HEK293 (cell line): ENCODE measurements around the gene NGLY1.

Experiments used
- ZBTB17 ChIP-seq: fragments of 450-650 bp; formaldehyde crosslinking; IDR thresholded peaks from 2 replicates; pipeline ENCODE4 v1.5.1; 2016; ENCODE audit warnings: missing biosample characterization, missing genetic modification characterization
- ZFP37 ChIP-seq: fragments of 450-650 bp; formaldehyde crosslinking; IDR thresholded peaks from 2 replicates; pipeline ENCODE4 v1.5.1; 2016; ENCODE audit warnings: missing biosample characterization, missing genetic modification characterization
- ZNF121 ChIP-seq: fragments of 450-650 bp; formaldehyde crosslinking; IDR thresholded peaks from 2 replicates; pipeline ENCODE4 v1.5.1; 2016; ENCODE audit warnings: missing biosample characterization, missing genetic modification characterization
- ZNF221 ChIP-seq: fragments of 450-650 bp; formaldehyde crosslinking; IDR thresholded peaks from 2 replicates; pipeline ENCODE4 v1.5.1; 2017; ENCODE audit warnings: missing biosample characterization, missing genetic modification characterization, borderline replicate concordance
- ZNF274 ChIP-seq, 2 experiments: fragments of 200-500 bp in 1 of 2; fragments of 450-650 bp in 1 of 2; sonication (Bioruptor generic) in 1 of 2; formaldehyde crosslinking in 1 of 2; IDR thresholded peaks; 2 replicates each; pipeline versions ENCODE4 v1.5.1 to v1.6.1; 2014 to 2016; ENCODE audit warnings: borderline replicate concordance in 1 of 2, inconsistent platforms in 1 of 2, low read length in 1 of 2, missing biosample characterization in 1 of 2, missing genetic modification characterization in 1 of 2
- ZNF654 ChIP-seq: fragments of 450-650 bp; formaldehyde crosslinking; IDR thresholded peaks from 2 replicates; pipeline ENCODE4 v1.5.1; 2016; ENCODE audit warnings: low read depth, missing biosample characterization, missing genetic modification characterization
- TF ChIP-seq, protein P1 (sequence below): fragments of 450-650 bp; formaldehyde crosslinking; IDR thresholded peaks from 2 replicates; pipeline ENCODE4 v1.5.1; 2016; ENCODE audit warnings: missing biosample characterization, missing genetic modification characterization
- TF ChIP-seq, protein P2 (sequence below): fragments of 450-650 bp; formaldehyde crosslinking; IDR thresholded peaks from 2 replicates; pipeline ENCODE4 v1.5.1; 2016; ENCODE audit warnings: missing biosample characterization, missing genetic modification characterization
- TF ChIP-seq, protein P3 (sequence below): fragments of 450-650 bp; formaldehyde crosslinking; IDR thresholded peaks from 2 replicates; pipeline ENCODE4 v1.5.1; 2016; ENCODE audit warnings: missing biosample characterization, missing genetic modification characterization
- TF ChIP-seq, protein P4 (sequence below): fragments of 450-650 bp; formaldehyde crosslinking; IDR thresholded peaks from 2 replicates; pipeline ENCODE4 v1.5.1; 2017; ENCODE audit warnings: missing biosample characterization, mild to moderate bottlenecking, missing genetic modification characterization, moderate library complexity

DNA sequence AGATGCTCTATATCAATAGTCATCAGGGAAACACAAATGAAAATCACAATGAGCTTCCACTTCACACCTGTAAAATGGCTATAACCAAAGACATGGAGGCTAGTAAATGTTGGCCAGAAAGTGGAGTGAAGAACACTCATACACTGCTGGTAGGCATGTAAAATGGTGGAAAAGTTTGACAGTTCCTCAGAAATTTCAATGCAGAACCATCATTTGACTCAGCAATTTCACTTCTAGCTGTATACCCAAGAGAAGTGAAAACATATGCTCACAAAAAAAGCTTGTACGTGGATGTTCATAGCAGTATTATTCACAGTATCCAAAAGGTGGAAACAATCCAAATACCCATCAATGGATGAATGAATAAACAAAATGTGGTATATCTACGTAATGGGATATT, 99.4 kb downstream of the NGLY1 start:
- TF ChIP-seq, protein P1, sequence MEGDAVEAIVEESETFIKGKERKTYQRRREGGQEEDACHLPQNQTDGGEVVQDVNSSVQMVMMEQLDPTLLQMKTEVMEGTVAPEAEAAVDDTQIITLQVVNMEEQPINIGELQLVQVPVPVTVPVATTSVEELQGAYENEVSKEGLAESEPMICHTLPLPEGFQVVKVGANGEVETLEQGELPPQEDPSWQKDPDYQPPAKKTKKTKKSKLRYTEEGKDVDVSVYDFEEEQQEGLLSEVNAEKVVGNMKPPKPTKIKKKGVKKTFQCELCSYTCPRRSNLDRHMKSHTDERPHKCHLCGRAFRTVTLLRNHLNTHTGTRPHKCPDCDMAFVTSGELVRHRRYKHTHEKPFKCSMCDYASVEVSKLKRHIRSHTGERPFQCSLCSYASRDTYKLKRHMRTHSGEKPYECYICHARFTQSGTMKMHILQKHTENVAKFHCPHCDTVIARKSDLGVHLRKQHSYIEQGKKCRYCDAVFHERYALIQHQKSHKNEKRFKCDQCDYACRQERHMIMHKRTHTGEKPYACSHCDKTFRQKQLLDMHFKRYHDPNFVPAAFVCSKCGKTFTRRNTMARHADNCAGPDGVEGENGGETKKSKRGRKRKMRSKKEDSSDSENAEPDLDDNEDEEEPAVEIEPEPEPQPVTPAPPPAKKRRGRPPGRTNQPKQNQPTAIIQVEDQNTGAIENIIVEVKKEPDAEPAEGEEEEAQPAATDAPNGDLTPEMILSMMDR (tag by site-specific recombination): no peak
- TF ChIP-seq ZBTB17 (tag by site-specific recombination) (no peak), ZNF221 (tag by site-specific recombination) (no peak), ZNF121 (tag by site-specific recombination) (no peak), ZNF274 (IDR thresholded peaks at IDR 0.05; ENCODE audit: low read length) (no peak), ZNF274 (tag by site-specific recombination; IDR thresholded peaks at IDR 0.05; ENCODE audit: borderline replicate concordance) (no peak), ZFP37 (tag by site-specific recombination) (no peak), ZNF654 (tag by site-specific recombination) (no peak)
- TF ChIP-seq, protein P2, sequence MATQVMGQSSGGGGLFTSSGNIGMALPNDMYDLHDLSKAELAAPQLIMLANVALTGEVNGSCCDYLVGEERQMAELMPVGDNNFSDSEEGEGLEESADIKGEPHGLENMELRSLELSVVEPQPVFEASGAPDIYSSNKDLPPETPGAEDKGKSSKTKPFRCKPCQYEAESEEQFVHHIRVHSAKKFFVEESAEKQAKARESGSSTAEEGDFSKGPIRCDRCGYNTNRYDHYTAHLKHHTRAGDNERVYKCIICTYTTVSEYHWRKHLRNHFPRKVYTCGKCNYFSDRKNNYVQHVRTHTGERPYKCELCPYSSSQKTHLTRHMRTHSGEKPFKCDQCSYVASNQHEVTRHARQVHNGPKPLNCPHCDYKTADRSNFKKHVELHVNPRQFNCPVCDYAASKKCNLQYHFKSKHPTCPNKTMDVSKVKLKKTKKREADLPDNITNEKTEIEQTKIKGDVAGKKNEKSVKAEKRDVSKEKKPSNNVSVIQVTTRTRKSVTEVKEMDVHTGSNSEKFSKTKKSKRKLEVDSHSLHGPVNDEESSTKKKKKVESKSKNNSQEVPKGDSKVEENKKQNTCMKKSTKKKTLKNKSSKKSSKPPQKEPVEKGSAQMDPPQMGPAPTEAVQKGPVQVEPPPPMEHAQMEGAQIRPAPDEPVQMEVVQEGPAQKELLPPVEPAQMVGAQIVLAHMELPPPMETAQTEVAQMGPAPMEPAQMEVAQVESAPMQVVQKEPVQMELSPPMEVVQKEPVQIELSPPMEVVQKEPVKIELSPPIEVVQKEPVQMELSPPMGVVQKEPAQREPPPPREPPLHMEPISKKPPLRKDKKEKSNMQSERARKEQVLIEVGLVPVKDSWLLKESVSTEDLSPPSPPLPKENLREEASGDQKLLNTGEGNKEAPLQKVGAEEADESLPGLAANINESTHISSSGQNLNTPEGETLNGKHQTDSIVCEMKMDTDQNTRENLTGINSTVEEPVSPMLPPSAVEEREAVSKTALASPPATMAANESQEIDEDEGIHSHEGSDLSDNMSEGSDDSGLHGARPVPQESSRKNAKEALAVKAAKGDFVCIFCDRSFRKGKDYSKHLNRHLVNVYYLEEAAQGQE (tag by site-specific recombination): no peak
- TF ChIP-seq, protein P3, sequence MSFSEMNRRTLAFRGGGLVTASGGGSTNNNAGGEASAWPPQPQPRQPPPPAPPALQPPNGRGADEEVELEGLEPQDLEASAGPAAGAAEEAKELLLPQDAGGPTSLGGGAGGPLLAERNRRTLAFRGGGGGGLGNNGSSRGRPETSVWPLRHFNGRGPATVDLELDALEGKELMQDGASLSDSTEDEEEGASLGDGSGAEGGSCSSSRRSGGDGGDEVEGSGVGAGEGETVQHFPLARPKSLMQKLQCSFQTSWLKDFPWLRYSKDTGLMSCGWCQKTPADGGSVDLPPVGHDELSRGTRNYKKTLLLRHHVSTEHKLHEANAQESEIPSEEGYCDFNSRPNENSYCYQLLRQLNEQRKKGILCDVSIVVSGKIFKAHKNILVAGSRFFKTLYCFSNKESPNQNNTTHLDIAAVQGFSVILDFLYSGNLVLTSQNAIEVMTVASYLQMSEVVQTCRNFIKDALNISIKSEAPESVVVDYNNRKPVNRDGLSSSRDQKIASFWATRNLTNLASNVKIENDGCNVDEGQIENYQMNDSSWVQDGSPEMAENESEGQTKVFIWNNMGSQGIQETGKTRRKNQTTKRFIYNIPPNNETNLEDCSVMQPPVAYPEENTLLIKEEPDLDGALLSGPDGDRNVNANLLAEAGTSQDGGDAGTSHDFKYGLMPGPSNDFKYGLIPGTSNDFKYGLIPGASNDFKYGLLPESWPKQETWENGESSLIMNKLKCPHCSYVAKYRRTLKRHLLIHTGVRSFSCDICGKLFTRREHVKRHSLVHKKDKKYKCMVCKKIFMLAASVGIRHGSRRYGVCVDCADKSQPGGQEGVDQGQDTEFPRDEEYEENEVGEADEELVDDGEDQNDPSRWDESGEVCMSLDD (tag by site-specific recombination): no peak
- TF ChIP-seq, protein P4, sequence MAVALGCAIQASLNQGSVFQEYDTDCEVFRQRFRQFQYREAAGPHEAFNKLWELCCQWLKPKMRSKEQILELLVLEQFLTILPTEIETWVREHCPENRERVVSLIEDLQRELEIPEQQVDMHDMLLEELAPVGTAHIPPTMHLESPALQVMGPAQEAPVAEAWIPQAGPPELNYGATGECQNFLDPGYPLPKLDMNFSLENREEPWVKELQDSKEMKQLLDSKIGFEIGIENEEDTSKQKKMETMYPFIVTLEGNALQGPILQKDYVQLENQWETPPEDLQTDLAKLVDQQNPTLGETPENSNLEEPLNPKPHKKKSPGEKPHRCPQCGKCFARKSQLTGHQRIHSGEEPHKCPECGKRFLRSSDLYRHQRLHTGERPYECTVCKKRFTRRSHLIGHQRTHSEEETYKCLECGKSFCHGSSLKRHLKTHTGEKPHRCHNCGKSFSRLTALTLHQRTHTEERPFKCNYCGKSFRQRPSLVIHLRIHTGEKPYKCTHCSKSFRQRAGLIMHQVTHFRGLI (tag by site-specific recombination): no peak
